ENCODE results near the gene PTPRG.
"Not testable (repeated sequence)": the region's sequence is repeated elsewhere in the genome, so short reads cannot be mapped to it uniquely, and the experiment has no call there.

PTPRG gene

GRCh38 chr3:61701011-61701410 lies 139.6 kb downstream of the PTPRG start:
- no peak for DNase-seq (ENCODE audit: extremely low read depth, low read depth)
- H3K4me3 ChIP-seq (replicated peaks; ENCODE audit: low read depth, low read length) = no peak overlapping the region
- no peak for TF ChIP-seq CTCF (IDR thresholded peaks at IDR 0.05; ENCODE audit: low read depth, low read length, missing control alignments)

GRCh38 chr3:61702453-61702852 lies 141.1 kb downstream of the PTPRG start:
- no peak for DNase-seq (ENCODE audit: extremely low read depth, low read depth)
- no peak for TF ChIP-seq CTCF (IDR thresholded peaks at IDR 0.05; ENCODE audit: low read depth, low read length, missing control alignments)
- H3K4me3 ChIP-seq (replicated peaks; ENCODE audit: low read depth, low read length) = no peak overlapping the region

GRCh38 chr3:61704807-61705206 lies 143.4 kb downstream of the PTPRG start:
- no peak for DNase-seq (ENCODE audit: extremely low read depth, low read depth)
- TF ChIP-seq CTCF (IDR thresholded peaks at IDR 0.05; ENCODE audit: low read depth, low read length, missing control alignments) = no peak
- H3K4me3 ChIP-seq (replicated peaks; ENCODE audit: low read depth, low read length) = no peak overlapping the region

GRCh38 chr3:61707492-61707891 lies 146.1 kb downstream of the PTPRG start:
- TF ChIP-seq CTCF (IDR thresholded peaks at IDR 0.05; ENCODE audit: low read depth, low read length, missing control alignments) = no peak
- DNase-seq (ENCODE audit: extremely low read depth, low read depth) = no peak
- H3K4me3 ChIP-seq (replicated peaks; ENCODE audit: low read depth, low read length) = no peak overlapping the region

- not testable (repeated sequence) for H3K4me3 ChIP-seq (replicated peaks; ENCODE audit: low read depth, low read length); DNase-seq (ENCODE audit: extremely low read depth, low read depth)
These were observed 149.5 kb downstream of the PTPRG start for GRCh38 chr3:61710920-61711319.

- no peak for TF ChIP-seq CTCF (IDR thresholded peaks at IDR 0.05; ENCODE audit: low read depth, low read length, missing control alignments)
- DNase-seq (ENCODE audit: extremely low read depth, low read depth) = no peak
- H3K4me3 ChIP-seq (replicated peaks; ENCODE audit: low read depth, low read length) = no peak overlapping the region
These were observed 152.9 kb downstream of the PTPRG start for GRCh38 chr3:61714225-61714624.

GRCh38 chr3:61715886-61716527 lies 154.6 kb downstream of the PTPRG start:
- no peak overlapping the region for H3K4me3 ChIP-seq (replicated peaks; ENCODE audit: low read depth, low read length)
- DNase-seq (ENCODE audit: extremely low read depth, low read depth) = no peak
- no peak for TF ChIP-seq CTCF (IDR thresholded peaks at IDR 0.05; ENCODE audit: low read depth, low read length, missing control alignments)

GRCh38 chr3:61716693-61717092 lies 155.3 kb downstream of the PTPRG start:
- not testable (repeated sequence) for DNase-seq (ENCODE audit: extremely low read depth, low read depth)

More at GRCh38 chr3:61716693-61717092, 155.3 kb downstream of the PTPRG start:
- not testable (repeated sequence) for H3K4me3 ChIP-seq (replicated peaks; ENCODE audit: low read depth, low read length)
